T-helper 1 cell (primary cell): ENCODE measurements around the gene DNAJA1.
"Not testable (repeated sequence)": the region's sequence is repeated elsewhere in the genome, so short reads cannot be mapped to it uniquely, and the experiment has no call there.

Experiments
- DNase-seq, 5 donors: peaks; one replicate each; pipeline ENCODE4 v3.0.0-alpha.2; 2012 to 2020

The DNAJA1 gene

DNA sequence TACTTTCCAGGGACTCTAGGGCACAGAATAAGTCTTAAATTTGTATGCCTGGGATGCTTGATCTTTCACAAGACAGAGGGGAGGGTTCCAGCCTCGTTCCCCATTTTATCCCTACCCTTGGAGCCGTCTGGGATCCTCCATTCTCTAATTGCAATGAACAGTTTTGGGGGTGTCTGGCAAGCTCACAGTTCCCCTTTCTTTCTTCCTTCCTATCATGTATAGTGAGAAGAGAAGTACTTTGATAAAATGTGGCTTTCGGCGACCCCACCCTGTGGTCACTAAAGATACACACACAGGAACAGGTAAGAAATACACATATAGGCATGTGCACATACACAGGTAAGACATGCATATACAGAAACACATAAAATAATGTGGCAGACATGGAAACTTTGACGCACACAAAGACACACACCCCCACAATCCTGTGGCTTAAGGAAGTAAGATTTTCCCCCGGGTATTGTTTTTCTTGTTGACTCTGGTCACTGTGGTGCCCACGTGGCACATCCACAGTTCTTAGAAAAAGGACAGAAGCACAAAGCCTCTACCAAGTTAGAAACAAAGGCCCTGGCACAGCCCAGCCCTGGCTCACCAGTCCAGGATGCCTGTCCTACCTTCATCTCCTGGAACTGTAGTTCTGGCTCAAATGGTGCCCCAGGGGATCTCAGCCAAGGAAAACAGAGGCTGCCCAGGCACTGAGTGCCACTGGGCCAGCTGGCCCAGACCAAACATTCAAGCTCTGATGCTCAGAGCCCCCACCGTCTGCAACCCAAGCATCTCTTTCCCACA, 57.7 kb downstream of the DNAJA1 start:
- DNase-seq, result peak in 1 of 5 donors; percentile 9

DNA sequence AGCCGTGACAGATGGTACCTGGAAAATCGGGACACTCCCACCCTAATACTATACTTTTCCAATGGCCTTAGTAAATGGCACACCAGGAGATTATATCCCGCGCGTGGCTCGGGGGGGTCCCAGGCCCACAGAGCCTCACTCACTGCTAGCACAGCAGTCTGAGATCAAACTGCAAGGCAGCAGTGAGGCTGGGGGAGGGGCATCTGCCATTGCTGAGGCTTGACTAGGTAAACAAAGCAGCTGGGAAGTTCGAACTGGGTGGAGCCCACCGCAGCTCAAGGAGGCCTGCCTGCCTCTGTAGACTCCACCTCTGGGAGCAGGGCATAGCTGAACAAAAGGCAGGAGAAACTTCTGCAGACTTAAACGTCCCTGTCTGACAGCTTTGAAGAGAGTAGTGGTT, 60.6 kb downstream of the DNAJA1 start:
- not testable (repeated sequence) for DNase-seq
